Esophagus muscularis mucosa (tissue), 4 donors: ENCODE measurements around the gene NBPF1. TPM values are rescaled to one million over a fixed set of nuclear protein-coding genes. Genes with fewer than 3 reads are reported as not detected.
"Not testable (repeated sequence)": the region's sequence is repeated elsewhere in the genome, so short reads cannot be mapped to it uniquely, and the experiment has no call there.

Experiments
- DNase-seq: peaks from one replicate; pipeline ENCODE4 v3.0.0-alpha.2; 2017; ENCODE audit errors: extremely low spot score
- H3K27ac ChIP-seq, 4 donors: fragments of 200-600 bp; sonication (generic); replicated peaks in 1 of 4; 1 replicate in 3 of 4; 2 replicates in 1 of 4; pipeline ENCODE4 v1.5.1; 2016 to 2019; ENCODE audit warnings: mild to moderate bottlenecking in 1 of 4
- H3K27me3 ChIP-seq, 4 donors: fragments of 200-600 bp; sonication (generic); one replicate each; pipeline versions ENCODE4 v1.5.1 to v1.6.0; 2016 to 2019
- H3K36me3 ChIP-seq, 4 donors: fragments of 200-600 bp; sonication (generic); one replicate each; pipeline ENCODE4 v1.5.1; 2016 to 2019
- H3K4me1 ChIP-seq, 4 donors: fragments of 200-600 bp; sonication (generic); one replicate each; pipeline ENCODE4 v1.5.1; 2016 to 2019
- H3K4me3 ChIP-seq, 4 donors: fragments of 200-600 bp; sonication (generic); 1 replicate in 2 of 4; 2 replicates in 2 of 4; pipeline ENCODE4 v1.5.1; 2016 to 2019; ENCODE audit warnings: mild to moderate bottlenecking in 4 of 4, moderate library complexity in 1 of 4
- H3K9me3 ChIP-seq, 4 donors: fragments of 200-600 bp; sonication (generic); 1 replicate in 3 of 4; 2 replicates in 1 of 4; pipeline ENCODE4 v1.5.1; 2016 to 2019
- EP300 ChIP-seq: sonication (generic); formaldehyde crosslinking; IDR thresholded peaks from one replicate; pipeline ENCODE4 v1.6.1; 2017; ENCODE audit warnings: antibody characterized with exemption
- POLR2A ChIP-seq: fragments of 450-650 bp; IDR thresholded peaks from one replicate; pipeline ENCODE4 v1.6.1; 2017; ENCODE audit warnings: antibody characterized with exemption, moderate library complexity, mild to moderate bottlenecking, low read depth
- POLR2AphosphoS5 ChIP-seq, 2 donors: sonication (generic); formaldehyde crosslinking; IDR thresholded peaks; one replicate each; pipeline ENCODE4 v1.6.1; 2017; ENCODE audit warnings: antibody characterized with exemption in 2 of 2
- WGBS: methylation state at CpG from one replicate; pipeline ENCODE4 v1.1.5; 2018; 5-methylcytosine and 5-hydroxymethylcytosine counted together
- intact Hi-C: fragments of 100-400 bp; cut with DNase I; formaldehyde crosslinking; loops from one replicate; pipeline ENCODE4 v1.15.1; 2023
- total RNA-seq, 4 donors: library from RNA; depleted of rRNA; stranded (reverse); fragments of >200 nt; gene quantifications; one replicate each; pipeline versions ENCODE4 v1.1.0 to v1.2.1, GENCODE V29; 2016
- TF ChIP-seq, protein P1 (sequence below), 3 experiments: fragments of 200-600 bp in 2 of 3; fragments of 450-650 bp in 1 of 3; sonication (generic) in 2 of 3; IDR thresholded peaks; one replicate each; pipeline ENCODE4 v1.5.1; 2017 to 2019; ENCODE audit warnings: antibody characterized with exemption in 3 of 3, mild to moderate bottlenecking in 2 of 3, moderate library complexity in 1 of 3

NBPF1 gene
- total RNA-seq, 4 donors from 2014 or later: 16.6 to 39.2 (median 28.1) TPM

DNA sequence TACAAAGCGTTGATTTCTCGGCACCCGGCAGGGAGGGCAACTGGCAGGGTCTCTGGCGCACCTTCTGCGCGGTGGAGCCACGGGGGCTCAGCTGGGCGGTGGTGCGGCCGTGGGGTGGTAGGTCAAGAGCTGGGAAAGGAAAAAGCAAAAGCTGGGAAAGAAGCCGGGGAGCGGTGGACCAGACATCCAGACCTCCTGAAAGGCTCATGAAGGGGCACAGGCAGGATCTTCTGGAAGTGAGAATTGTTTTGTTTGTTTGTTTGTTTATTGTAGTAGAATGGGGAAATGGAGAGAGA lies 92.1 kb downstream of the NBPF1 start:
- 53% methylated on average over 12 of the region's 12 CpGs for WGBS
- Histone ChIP-seq H3K9me3 (no peaks in the 10 kb centered on the region), H3K27me3 (peaks cover 0 to 35% (median 0%) of the 10 kb centered on the region in 4 donors), H3K4me1 (no peaks in the 10 kb centered on the region), H3K4me3 (peak overlapping the region in 1 of 4 donors; percentile 34), H3K36me3 (no peaks in the 10 kb centered on the region), H3K27ac (no peak overlapping the region)
- intact Hi-C loops: no loop called here
- DNase-seq: no peak
- TF ChIP-seq, protein P1, sequence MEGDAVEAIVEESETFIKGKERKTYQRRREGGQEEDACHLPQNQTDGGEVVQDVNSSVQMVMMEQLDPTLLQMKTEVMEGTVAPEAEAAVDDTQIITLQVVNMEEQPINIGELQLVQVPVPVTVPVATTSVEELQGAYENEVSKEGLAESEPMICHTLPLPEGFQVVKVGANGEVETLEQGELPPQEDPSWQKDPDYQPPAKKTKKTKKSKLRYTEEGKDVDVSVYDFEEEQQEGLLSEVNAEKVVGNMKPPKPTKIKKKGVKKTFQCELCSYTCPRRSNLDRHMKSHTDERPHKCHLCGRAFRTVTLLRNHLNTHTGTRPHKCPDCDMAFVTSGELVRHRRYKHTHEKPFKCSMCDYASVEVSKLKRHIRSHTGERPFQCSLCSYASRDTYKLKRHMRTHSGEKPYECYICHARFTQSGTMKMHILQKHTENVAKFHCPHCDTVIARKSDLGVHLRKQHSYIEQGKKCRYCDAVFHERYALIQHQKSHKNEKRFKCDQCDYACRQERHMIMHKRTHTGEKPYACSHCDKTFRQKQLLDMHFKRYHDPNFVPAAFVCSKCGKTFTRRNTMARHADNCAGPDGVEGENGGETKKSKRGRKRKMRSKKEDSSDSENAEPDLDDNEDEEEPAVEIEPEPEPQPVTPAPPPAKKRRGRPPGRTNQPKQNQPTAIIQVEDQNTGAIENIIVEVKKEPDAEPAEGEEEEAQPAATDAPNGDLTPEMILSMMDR (IDR thresholded peaks at IDR 0.05): no peak
- no peak for TF ChIP-seq POLR2AphosphoS5 (IDR thresholded peaks at IDR 0.05)
- no peak for TF ChIP-seq POLR2A
- no peak for TF ChIP-seq EP300

- DNase-seq, H3K4me1 ChIP-seq, H3K27ac ChIP-seq, H3K9me3 ChIP-seq, intact Hi-C loops, H3K36me3 ChIP-seq: not testable (repeated sequence)
- Histone ChIP-seq H3K4me3 (peak overlapping the region in 1 of 4 donors; percentile 34), H3K27me3 (peaks cover 0 to 35% (median 0%) of the 10 kb centered on the region in 4 donors)
- WGBS: 41% methylated on average over 26 of the region's 48 CpGs
Observed at GRCh38 chr1:16520435-16521287, 92.7 kb downstream of the NBPF1 start.

DNA sequence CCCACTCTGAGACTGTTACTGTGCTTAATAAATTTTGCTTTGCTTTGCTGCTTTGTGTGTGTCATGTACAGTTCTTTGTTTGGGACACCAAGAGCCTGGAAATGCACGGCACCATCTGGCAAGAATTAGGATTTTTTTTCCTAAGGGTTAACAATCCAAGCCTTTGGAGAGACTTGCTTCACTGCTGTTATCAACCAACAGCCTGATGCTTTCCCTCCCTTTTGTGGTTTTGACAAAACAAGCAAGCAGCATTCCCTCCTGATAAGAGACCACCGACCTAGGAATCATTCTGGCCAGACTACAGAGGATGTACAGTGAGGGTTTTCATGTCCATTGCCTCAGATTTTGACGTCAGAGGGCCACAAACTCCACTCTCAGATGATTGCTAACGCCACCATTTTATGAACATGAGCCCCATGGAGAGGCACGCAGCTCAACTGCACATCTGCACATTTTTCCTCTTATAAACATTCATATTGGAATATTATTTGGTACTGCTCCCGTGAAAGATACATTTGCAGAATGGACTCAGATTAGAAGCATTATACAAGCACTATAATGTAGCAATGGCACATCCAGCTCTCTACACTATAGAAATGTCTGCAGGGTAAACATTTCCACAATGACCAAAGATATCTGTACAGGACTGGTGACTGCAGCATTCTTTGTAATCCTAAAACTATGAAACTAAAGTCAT lies 94.0 kb downstream of the NBPF1 start:
- peaks cover 0 to 35% (median 0%) of the 10 kb centered on the region in 4 donors for H3K27me3 ChIP-seq
- H3K9me3 ChIP-seq, intact Hi-C loops, H3K36me3 ChIP-seq, H3K4me3 ChIP-seq, DNase-seq, H3K4me1 ChIP-seq, H3K27ac ChIP-seq: not testable (repeated sequence)
- 70% methylated on average over 6 of the region's 6 CpGs for WGBS

GRCh38 chr1:16518913-16519254 lies 94.5 kb downstream of the NBPF1 start:
- H3K27ac ChIP-seq, H3K36me3 ChIP-seq, intact Hi-C loops, H3K4me3 ChIP-seq, H3K9me3 ChIP-seq, H3K4me1 ChIP-seq, DNase-seq: not testable (repeated sequence)
- peaks cover 0 to 35% (median 0%) of the 10 kb centered on the region in 4 donors for H3K27me3 ChIP-seq
- WGBS: 66% methylated on average over 3 of the region's 3 CpGs

GRCh38 chr1:16516694-16517410 lies 96.5 kb downstream of the NBPF1 start:
- H3K4me3 ChIP-seq, H3K36me3 ChIP-seq, DNase-seq, H3K9me3 ChIP-seq, H3K4me1 ChIP-seq, H3K27ac ChIP-seq, intact Hi-C loops: not testable (repeated sequence)
- peaks cover 0 to 35% (median 0%) of the 10 kb centered on the region in 4 donors for H3K27me3 ChIP-seq
- WGBS: 75% methylated on average over 3 of the region's 5 CpGs

GRCh38 chr1:16514107-16515055 lies 99.0 kb downstream of the NBPF1 start, which contains the start of gene RNU1-1:
RNU1-1 (minus strand) TSS chr1:16514285.
- WGBS: 3% methylated on average over 18 of the region's 40 CpGs
- intact Hi-C loops: not testable (repeated sequence)
- H3K27me3 ChIP-seq: peaks cover 0 to 16% (median 0%) of the 10 kb centered on the region in 4 donors

More at GRCh38 chr1:16514107-16515055, 99.0 kb downstream of the NBPF1 start, which contains the start of gene RNU1-1:
- H3K4me1 ChIP-seq, DNase-seq, H3K9me3 ChIP-seq, H3K36me3 ChIP-seq: not testable (repeated sequence)
- Histone ChIP-seq H3K4me3 (peak within 1 kb of the TSS; percentile 28 to 55 (median 34)), H3K27ac (peak within 1 kb of the TSS; percentile 73 to 82 (median 78))
- TF ChIP-seq POLR2AphosphoS5 (IDR thresholded peaks at IDR 0.05) (peak in 1 of 2 donors; percentile 83), POLR2A (peak; percentile 5)
